Astrocyte (in vitro differentiated cells and primary cell): ENCODE measurements around the gene ERBB2. TPM values are rescaled to one million over a fixed set of nuclear protein-coding genes. Genes with fewer than 3 reads are reported as not detected.

ENCODE experiments used
- DNase-seq: peaks from one replicate; pipeline ENCODE4 v3.0.0-alpha.2; 2010; ENCODE audit warnings: low read depth
- FAIRE-seq: peaks from 2 replicates; lab custom pipeline; 2011; peaks lifted over from hg19 to GRCh38; lab: Jason Lieb, UNC
- H2AFZ ChIP-seq: 2 replicates; pipeline ENCODE4 v1.6.0; 2012; ENCODE audit warnings: low read depth, low read length, inconsistent platforms
- H3K27ac ChIP-seq: 2 replicates; pipeline ENCODE4 v1.5.1; 2011; ENCODE audit warnings: low read depth, low read length, inconsistent platforms
- H3K27me3 ChIP-seq: 2 replicates; pipeline ENCODE4 v1.6.0; 2011; ENCODE audit warnings: low read length, inconsistent platforms; ENCODE audit not compliant: insufficient read depth
- H3K36me3 ChIP-seq: 2 replicates; pipeline ENCODE4 v1.5.1; 2011; ENCODE audit warnings: low read length, inconsistent platforms; ENCODE audit not compliant: insufficient read depth
- H3K4me1 ChIP-seq: 2 replicates; pipeline ENCODE4 v1.5.1; 2011; ENCODE audit warnings: low read length, inconsistent platforms; ENCODE audit not compliant: insufficient read depth
- H3K4me2 ChIP-seq: 2 replicates; pipeline ENCODE4 v1.6.0; 2012; ENCODE audit warnings: low read length, inconsistent platforms
- H3K4me3 ChIP-seq: 2 replicates; pipeline ENCODE4 v1.5.1; 2011; ENCODE audit warnings: low read depth, mild to moderate bottlenecking, low read length, inconsistent platforms; ENCODE audit not compliant: insufficient read depth
- H3K79me2 ChIP-seq: 2 replicates; pipeline ENCODE4 v1.6.0; 2012; ENCODE audit warnings: mild to moderate bottlenecking, low read length, inconsistent platforms; ENCODE audit not compliant: insufficient read depth
- H3K9ac ChIP-seq: 2 replicates; pipeline ENCODE4 v1.6.0; 2012; ENCODE audit warnings: mild to moderate bottlenecking, low read length, inconsistent platforms
- H3K9me3 ChIP-seq: 2 replicates; pipeline ENCODE4 v1.5.1; 2012; ENCODE audit warnings: low read depth, mild to moderate bottlenecking, low read length, inconsistent platforms; ENCODE audit not compliant: insufficient read depth
- H4K20me1 ChIP-seq: 2 replicates; pipeline ENCODE4 v1.6.0; 2012; ENCODE audit warnings: low read length, inconsistent platforms; ENCODE audit not compliant: insufficient read depth
- H3K27ac Mint-ChIP-seq: one replicate; pipeline ENCODE4 v1.8.0; 2021; ENCODE audit warnings: mild to moderate bottlenecking, mixed read lengths; ENCODE audit not compliant: unreplicated experiment
- H3K27me3 Mint-ChIP-seq: one replicate; pipeline ENCODE4 v1.8.0; 2021; ENCODE audit warnings: low read depth, mixed read lengths; ENCODE audit not compliant: unreplicated experiment
- H3K36me3 Mint-ChIP-seq: one replicate; pipeline ENCODE4 v1.8.0; 2021; ENCODE audit warnings: low read depth, mixed read lengths; ENCODE audit not compliant: unreplicated experiment
- H3K4me1 Mint-ChIP-seq: one replicate; pipeline ENCODE4 v1.8.0; 2021; ENCODE audit warnings: low read depth, mixed read lengths; ENCODE audit not compliant: unreplicated experiment
- H3K4me3 Mint-ChIP-seq: one replicate; pipeline ENCODE4 v1.8.0; 2021; ENCODE audit warnings: mild to moderate bottlenecking, moderate library complexity, mixed read lengths; ENCODE audit not compliant: unreplicated experiment
- H3K9me3 Mint-ChIP-seq: one replicate; pipeline ENCODE4 v1.8.0; 2021; ENCODE audit warnings: mild to moderate bottlenecking, mixed read lengths; ENCODE audit not compliant: unreplicated experiment
- EZH2 ChIP-seq: IDR thresholded peaks from 2 replicates; pipeline ENCODE4 v1.6.1; 2012; ENCODE audit warnings: mild to moderate bottlenecking, low read length, inconsistent platforms; ENCODE audit not compliant: insufficient read depth
- total RNA-seq: library from RNA; stranded (reverse); gene quantifications from 2 replicates; pipeline ENCODE4 v1.2.1, GENCODE V29; 2021
- TF ChIP-seq, protein P1 (sequence below): IDR thresholded peaks from 2 replicates; pipeline ENCODE4 v1.5.1; 2011; ENCODE audit warnings: low read depth, mild to moderate bottlenecking, inconsistent platforms, low read length, moderate library complexity; ENCODE audit not compliant: insufficient read depth

Gene ERBB2
- total RNA-seq, 1 donor from 2014 or later: 64.0 TPM

GRCh38 chr17:39726617-39727016, 26.8 kb downstream of the ERBB2 start:
- Mint-ChIP-seq H3K36me3 (peaks cover 11% of the 10 kb centered on the region), H3K9me3 (no peaks in the 10 kb centered on the region), H3K27ac (no peak overlapping the region), H3K4me1 (no peaks in the 10 kb centered on the region), H3K4me3 (no peak overlapping the region), H3K27me3 (no peaks in the 10 kb centered on the region)
- TF ChIP-seq EZH2: no peak
- TF ChIP-seq, protein P1, sequence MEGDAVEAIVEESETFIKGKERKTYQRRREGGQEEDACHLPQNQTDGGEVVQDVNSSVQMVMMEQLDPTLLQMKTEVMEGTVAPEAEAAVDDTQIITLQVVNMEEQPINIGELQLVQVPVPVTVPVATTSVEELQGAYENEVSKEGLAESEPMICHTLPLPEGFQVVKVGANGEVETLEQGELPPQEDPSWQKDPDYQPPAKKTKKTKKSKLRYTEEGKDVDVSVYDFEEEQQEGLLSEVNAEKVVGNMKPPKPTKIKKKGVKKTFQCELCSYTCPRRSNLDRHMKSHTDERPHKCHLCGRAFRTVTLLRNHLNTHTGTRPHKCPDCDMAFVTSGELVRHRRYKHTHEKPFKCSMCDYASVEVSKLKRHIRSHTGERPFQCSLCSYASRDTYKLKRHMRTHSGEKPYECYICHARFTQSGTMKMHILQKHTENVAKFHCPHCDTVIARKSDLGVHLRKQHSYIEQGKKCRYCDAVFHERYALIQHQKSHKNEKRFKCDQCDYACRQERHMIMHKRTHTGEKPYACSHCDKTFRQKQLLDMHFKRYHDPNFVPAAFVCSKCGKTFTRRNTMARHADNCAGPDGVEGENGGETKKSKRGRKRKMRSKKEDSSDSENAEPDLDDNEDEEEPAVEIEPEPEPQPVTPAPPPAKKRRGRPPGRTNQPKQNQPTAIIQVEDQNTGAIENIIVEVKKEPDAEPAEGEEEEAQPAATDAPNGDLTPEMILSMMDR: no peak
- no peak overlapping the region for H3K9ac ChIP-seq
- H3K79me2 ChIP-seq: no peaks in the 10 kb centered on the region
- H3K27me3 ChIP-seq: no peaks in the 10 kb centered on the region
- no peak overlapping the region for H3K4me2 ChIP-seq
- peaks cover 5% of the 10 kb centered on the region for H3K4me1 ChIP-seq
- DNase-seq (no peak), FAIRE-seq (no peak)
- H2AFZ ChIP-seq: no peak overlapping the region
- H3K27ac ChIP-seq: no peak overlapping the region
- peaks cover 8% of the 10 kb centered on the region for H4K20me1 ChIP-seq
- no peak overlapping the region for H3K4me3 ChIP-seq
- H3K36me3 ChIP-seq: peaks cover 5% of the 10 kb centered on the region
- H3K9me3 ChIP-seq: no peaks in the 10 kb centered on the region

DNA sequence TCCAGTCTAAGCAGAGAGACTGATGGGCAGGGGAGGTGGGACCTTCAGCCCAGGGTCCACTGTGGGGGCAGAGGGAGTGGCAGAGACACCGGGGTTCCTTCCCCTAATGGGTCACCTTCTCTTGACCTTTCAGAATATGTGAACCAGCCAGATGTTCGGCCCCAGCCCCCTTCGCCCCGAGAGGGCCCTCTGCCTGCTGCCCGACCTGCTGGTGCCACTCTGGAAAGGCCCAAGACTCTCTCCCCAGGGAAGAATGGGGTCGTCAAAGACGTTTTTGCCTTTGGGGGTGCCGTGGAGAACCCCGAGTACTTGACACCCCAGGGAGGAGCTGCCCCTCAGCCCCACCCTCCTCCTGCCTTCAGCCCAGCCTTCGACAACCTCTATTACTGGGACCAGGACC, 27.7 kb downstream of the ERBB2 start:
- Histone ChIP-seq H3K4me2 (no peak overlapping the region), H3K9me3 (no peaks in the 10 kb centered on the region), H3K4me1 (peaks cover 5% of the 10 kb centered on the region), H2AFZ (no peak overlapping the region), H4K20me1 (peaks cover 8% of the 10 kb centered on the region), H3K27me3 (no peaks in the 10 kb centered on the region), H3K27ac (no peak overlapping the region), H3K36me3 (peaks cover 5% of the 10 kb centered on the region), H3K4me3 (no peak overlapping the region), H3K79me2 (no peaks in the 10 kb centered on the region), H3K9ac (no peak overlapping the region)
- Mint-ChIP-seq H3K9me3 (no peaks in the 10 kb centered on the region), H3K27me3 (no peaks in the 10 kb centered on the region), H3K36me3 (peaks cover 10% of the 10 kb centered on the region), H3K4me1 (no peaks in the 10 kb centered on the region), H3K4me3 (no peak overlapping the region), H3K27ac (no peak overlapping the region)
- FAIRE-seq (no peak), DNase-seq (no peak)
- TF ChIP-seq, protein P1: no peak
- TF ChIP-seq EZH2: no peak

- TF ChIP-seq, protein P1: no peak
- no peak for TF ChIP-seq EZH2
- peaks cover 5% of the 10 kb centered on the region for H3K36me3 ChIP-seq
- no peak overlapping the region for H2AFZ ChIP-seq
- H3K4me1 ChIP-seq: peaks cover 5% of the 10 kb centered on the region
- H3K27me3 ChIP-seq: no peaks in the 10 kb centered on the region
- no peaks in the 10 kb centered on the region for H3K9me3 ChIP-seq
- peak overlapping the region; percentile 74 for H3K4me3 ChIP-seq
- H3K4me3 Mint-ChIP-seq: peak overlapping the region; percentile 92
- DNase-seq (no peak), FAIRE-seq (no peak)
- peaks cover 8% of the 10 kb centered on the region for H3K36me3 Mint-ChIP-seq
- no peaks in the 10 kb centered on the region for H3K79me2 ChIP-seq
- no peak overlapping the region for H3K27ac Mint-ChIP-seq
- peaks cover 8% of the 10 kb centered on the region for H4K20me1 ChIP-seq
- peak overlapping the region; percentile 92 for H3K4me2 ChIP-seq
- H3K4me1 Mint-ChIP-seq: no peaks in the 10 kb centered on the region
- no peak overlapping the region for H3K27ac ChIP-seq
- peak overlapping the region; percentile 85 for H3K9ac ChIP-seq
- H3K27me3 Mint-ChIP-seq: no peaks in the 10 kb centered on the region
- H3K9me3 Mint-ChIP-seq: no peaks in the 10 kb centered on the region
Observed at GRCh38 chr17:39729280-39729851, 29.5 kb downstream of the ERBB2 start.
